ENCODE measurements around the gene CRHR1.

CRHR1 gene

DNA sequence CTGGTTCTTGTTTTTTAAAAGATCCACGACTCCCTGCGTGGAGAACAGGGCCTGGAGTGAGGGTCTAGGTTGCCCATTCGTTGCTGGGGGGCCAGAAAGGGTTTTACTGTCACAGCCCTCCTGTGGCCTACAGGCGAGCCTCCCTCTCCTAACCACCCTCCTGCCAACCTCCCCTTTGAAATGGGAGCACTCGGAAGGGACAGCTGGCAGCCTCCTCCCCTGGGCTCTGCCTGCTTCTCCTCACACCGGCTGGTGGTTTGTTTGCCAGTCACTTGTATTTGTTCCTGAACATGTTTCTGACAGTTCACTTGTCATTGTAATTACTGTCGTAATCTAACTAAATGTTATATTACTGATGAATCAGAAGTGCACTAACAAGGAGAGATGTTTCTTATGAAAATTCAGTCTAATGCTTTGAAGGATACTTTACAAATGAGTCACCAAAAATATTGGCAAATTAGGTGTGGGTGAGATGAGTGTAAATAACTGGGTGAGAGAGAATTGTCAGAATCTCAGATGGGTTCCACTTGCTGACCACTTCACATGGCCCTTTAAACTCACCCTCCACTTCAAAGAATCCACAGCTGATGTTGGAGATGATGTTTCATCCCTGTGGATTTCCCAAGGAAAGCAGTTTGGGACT lies 57.9 kb downstream of the CRHR1 start:
- Histone ChIP-seq H3K79me2 (ENCODE audit: low read length) (no peaks in the 10 kb centered on the region), H3K4me3 (ENCODE audit: low read length) (no peak overlapping the region), H3K4me2 (ENCODE audit: low read depth, low read length) (no peak overlapping the region), H4K20me1 (ENCODE audit: insufficient read depth, low read length) (no peaks in the 10 kb centered on the region), H3K9me3 (replicated peaks; ENCODE audit: insufficient read depth, low read length) (no peaks in the 10 kb centered on the region), H3K9ac (ENCODE audit: low read length) (no peak overlapping the region), H3K4me1 (ENCODE audit: low read length) (no peaks in the 10 kb centered on the region), H3K27ac (ENCODE audit: low read length) (no peak overlapping the region), H3F3A (ENCODE audit: insufficient read depth, low read length) (no peaks in the 10 kb centered on the region), H2AFZ (ENCODE audit: low read length) (no peak overlapping the region), H3K9me2 (replicated peaks; ENCODE audit: insufficient read depth, low read length) (no peaks in the 10 kb centered on the region), H3K36me3 (replicated peaks; ENCODE audit: insufficient read depth, low read length) (no peaks in the 10 kb centered on the region), H3K27me3 (replicated peaks; ENCODE audit: insufficient read depth, low read length) (peaks cover 38% of the 10 kb centered on the region)
- TF ChIP-seq EZH2 (optimal IDR thresholded peaks at IDR 0.05; ENCODE audit: low read depth, low read length) (no peak), EZH2phosphoT487 (IDR thresholded peaks at IDR 0.05; ENCODE audit: low read length) (no peak)
- TF ChIP-seq, protein P1, sequence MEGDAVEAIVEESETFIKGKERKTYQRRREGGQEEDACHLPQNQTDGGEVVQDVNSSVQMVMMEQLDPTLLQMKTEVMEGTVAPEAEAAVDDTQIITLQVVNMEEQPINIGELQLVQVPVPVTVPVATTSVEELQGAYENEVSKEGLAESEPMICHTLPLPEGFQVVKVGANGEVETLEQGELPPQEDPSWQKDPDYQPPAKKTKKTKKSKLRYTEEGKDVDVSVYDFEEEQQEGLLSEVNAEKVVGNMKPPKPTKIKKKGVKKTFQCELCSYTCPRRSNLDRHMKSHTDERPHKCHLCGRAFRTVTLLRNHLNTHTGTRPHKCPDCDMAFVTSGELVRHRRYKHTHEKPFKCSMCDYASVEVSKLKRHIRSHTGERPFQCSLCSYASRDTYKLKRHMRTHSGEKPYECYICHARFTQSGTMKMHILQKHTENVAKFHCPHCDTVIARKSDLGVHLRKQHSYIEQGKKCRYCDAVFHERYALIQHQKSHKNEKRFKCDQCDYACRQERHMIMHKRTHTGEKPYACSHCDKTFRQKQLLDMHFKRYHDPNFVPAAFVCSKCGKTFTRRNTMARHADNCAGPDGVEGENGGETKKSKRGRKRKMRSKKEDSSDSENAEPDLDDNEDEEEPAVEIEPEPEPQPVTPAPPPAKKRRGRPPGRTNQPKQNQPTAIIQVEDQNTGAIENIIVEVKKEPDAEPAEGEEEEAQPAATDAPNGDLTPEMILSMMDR (IDR thresholded peaks at IDR 0.05; ENCODE audit: low read length) = no peak
- DNase-seq = no peak

DNA sequence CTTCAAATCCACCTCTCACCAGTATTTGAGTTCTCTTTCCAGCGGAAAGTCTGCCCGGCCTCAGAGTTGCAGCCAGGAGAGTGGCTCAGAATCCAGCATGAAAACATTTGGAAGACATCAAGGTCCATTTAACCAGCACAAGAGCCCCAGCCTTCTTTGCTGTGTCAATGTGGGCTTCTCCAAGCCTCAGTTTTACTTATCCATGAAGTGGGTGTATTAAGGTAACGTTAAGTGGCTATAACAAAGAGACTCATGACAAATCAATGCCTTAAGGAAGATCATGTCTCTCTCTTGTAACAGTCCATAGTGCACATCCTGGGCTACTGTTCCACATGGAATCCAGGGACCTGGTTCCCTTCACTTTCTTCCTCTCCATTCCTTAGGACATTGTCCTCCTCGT lies 59.6 kb downstream of the CRHR1 start:
- peaks cover 32% of the 10 kb centered on the region for H3K27me3 ChIP-seq (replicated peaks; ENCODE audit: insufficient read depth, low read length)
- no peaks in the 10 kb centered on the region for H3K9me2 ChIP-seq (replicated peaks; ENCODE audit: insufficient read depth, low read length)
- H3K79me2 ChIP-seq (ENCODE audit: low read length) = no peaks in the 10 kb centered on the region
- no peaks in the 10 kb centered on the region for H4K20me1 ChIP-seq (ENCODE audit: insufficient read depth, low read length)
- H3K4me2 ChIP-seq (ENCODE audit: low read depth, low read length) = no peak overlapping the region
- H3K4me3 ChIP-seq (ENCODE audit: low read length) = no peak overlapping the region
- no peaks in the 10 kb centered on the region for H3K4me1 ChIP-seq (ENCODE audit: low read length)
- no peak for DNase-seq
- H2AFZ ChIP-seq (ENCODE audit: low read length) = no peak overlapping the region
- no peak overlapping the region for H3K27ac ChIP-seq (ENCODE audit: low read length)
- no peak for TF ChIP-seq EZH2phosphoT487 (IDR thresholded peaks at IDR 0.05; ENCODE audit: low read length)
- TF ChIP-seq, protein P1 (IDR thresholded peaks at IDR 0.05; ENCODE audit: low read length) = no peak
- no peak for TF ChIP-seq EZH2 (optimal IDR thresholded peaks at IDR 0.05; ENCODE audit: low read depth, low read length)
- no peaks in the 10 kb centered on the region for H3K36me3 ChIP-seq (replicated peaks; ENCODE audit: insufficient read depth, low read length)
- H3K9ac ChIP-seq (ENCODE audit: low read length) = no peak overlapping the region
- no peaks in the 10 kb centered on the region for H3F3A ChIP-seq (ENCODE audit: insufficient read depth, low read length)
- H3K9me3 ChIP-seq (replicated peaks; ENCODE audit: insufficient read depth, low read length) = no peaks in the 10 kb centered on the region

DNA sequence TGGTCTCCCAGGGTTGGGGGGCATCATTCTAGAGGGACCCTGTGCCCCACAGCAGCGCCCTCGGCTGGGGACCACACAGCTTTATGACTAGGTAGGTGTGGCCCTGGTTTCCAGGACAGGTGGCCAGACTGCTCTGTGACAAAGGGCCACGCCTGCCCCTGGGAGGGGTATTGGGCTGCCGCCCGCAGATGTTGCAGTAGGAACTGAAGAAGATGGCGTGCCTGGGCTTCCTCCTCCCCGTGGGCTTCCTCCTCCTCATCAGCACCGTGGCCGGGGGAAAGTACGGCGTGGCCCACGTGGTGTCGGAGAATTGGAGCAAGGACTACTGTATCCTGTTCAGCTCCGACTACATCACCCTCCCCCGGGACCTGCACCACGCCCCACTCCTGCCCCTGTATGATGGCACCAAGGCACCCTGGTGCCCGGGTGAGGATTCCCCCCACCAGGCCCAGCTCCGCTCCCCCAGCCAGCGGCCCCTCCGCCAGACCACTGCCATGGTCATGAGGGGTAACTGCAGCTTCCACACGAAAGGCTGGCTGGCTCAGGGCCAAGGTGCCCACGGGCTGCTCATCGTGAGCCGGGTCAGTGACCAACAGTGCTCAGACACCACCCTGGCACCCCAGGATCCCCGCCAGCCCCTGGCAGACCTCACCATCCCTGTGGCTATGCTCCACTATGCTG lies 60.7 kb downstream of the CRHR1 start, which contains the start of gene SPPL2C:
Gene SPPL2C (plus strand): TSS at position 187 of the 681 bp plus-strand sequence. CDS start 26 bp downstream, at position 213.
- Histone ChIP-seq H3K4me3 (ENCODE audit: low read length) (no peak within 1 kb of the TSS), H3K4me2 (ENCODE audit: low read depth, low read length) (no peak within 1 kb of the TSS), H3K27me3 (replicated peaks; ENCODE audit: insufficient read depth, low read length) (peaks cover 27% of the 10 kb centered on the region), H3K36me3 (replicated peaks; ENCODE audit: insufficient read depth, low read length) (no peaks in the 10 kb centered on the region), H2AFZ (ENCODE audit: low read length) (no peak within 1 kb of the TSS), H3K9me2 (replicated peaks; ENCODE audit: insufficient read depth, low read length) (no peaks in the 10 kb centered on the region), H3K9me3 (replicated peaks; ENCODE audit: insufficient read depth, low read length) (no peaks in the 10 kb centered on the region), H3F3A (ENCODE audit: insufficient read depth, low read length) (no peaks in the 10 kb centered on the region), H3K9ac (ENCODE audit: low read length) (no peak within 1 kb of the TSS), H4K20me1 (ENCODE audit: insufficient read depth, low read length) (no peaks in the 10 kb centered on the region), H3K4me1 (ENCODE audit: low read length) (no peaks in the 10 kb centered on the region), H3K79me2 (ENCODE audit: low read length) (no peaks in the 10 kb centered on the region), H3K27ac (ENCODE audit: low read length) (no peak within 1 kb of the TSS)
- TF ChIP-seq EZH2 (optimal IDR thresholded peaks at IDR 0.05; ENCODE audit: low read depth, low read length) (no peak), EZH2phosphoT487 (IDR thresholded peaks at IDR 0.05; ENCODE audit: low read length) (no peak)
- TF ChIP-seq, protein P1 (IDR thresholded peaks at IDR 0.05; ENCODE audit: low read length) = no peak
- no peak for DNase-seq
